ENCODE data around the gene ABCC1.

Gene ABCC1

DNA sequence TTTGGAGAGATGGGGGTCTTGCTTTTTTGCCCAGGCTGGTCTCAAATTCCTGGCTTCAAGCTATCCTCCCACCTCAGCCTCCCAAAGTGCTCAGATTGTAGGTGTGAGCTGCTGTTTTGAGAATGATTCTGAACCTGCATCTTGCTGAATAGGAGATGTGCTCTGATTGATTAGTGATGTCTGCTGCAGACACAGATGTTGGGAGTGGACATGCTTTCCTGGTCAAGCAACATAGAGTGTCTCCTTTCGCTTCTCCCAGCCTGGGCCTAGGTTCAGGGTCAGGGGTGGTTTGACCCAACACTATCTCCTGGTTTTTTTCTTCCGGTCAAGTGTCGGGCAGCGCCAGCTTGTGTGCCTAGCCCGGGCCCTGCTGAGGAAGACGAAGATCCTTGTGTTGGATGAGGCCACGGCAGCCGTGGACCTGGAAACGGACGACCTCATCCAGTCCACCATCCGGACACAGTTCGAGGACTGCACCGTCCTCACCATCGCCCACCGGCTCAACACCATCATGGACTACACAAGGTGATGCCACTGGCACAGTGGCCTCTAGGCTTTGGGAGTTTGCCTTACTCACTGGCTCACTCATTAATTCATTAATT, 188.7 kb downstream of the ABCC1 start:
- no peak overlapping the region for H3K27ac ChIP-seq
- TF ChIP-seq, protein P1, sequence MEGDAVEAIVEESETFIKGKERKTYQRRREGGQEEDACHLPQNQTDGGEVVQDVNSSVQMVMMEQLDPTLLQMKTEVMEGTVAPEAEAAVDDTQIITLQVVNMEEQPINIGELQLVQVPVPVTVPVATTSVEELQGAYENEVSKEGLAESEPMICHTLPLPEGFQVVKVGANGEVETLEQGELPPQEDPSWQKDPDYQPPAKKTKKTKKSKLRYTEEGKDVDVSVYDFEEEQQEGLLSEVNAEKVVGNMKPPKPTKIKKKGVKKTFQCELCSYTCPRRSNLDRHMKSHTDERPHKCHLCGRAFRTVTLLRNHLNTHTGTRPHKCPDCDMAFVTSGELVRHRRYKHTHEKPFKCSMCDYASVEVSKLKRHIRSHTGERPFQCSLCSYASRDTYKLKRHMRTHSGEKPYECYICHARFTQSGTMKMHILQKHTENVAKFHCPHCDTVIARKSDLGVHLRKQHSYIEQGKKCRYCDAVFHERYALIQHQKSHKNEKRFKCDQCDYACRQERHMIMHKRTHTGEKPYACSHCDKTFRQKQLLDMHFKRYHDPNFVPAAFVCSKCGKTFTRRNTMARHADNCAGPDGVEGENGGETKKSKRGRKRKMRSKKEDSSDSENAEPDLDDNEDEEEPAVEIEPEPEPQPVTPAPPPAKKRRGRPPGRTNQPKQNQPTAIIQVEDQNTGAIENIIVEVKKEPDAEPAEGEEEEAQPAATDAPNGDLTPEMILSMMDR (conservative IDR thresholded peaks at IDR 0.05; ENCODE audit: low read depth), result no peak
- ChIA-PET CTCF (interaction anchor here (0.9 kb wide), 1 partner anchor 11 kb away, joined by 4 read pairs; no protein-coding TSS in a partner anchor), POLR2A (ENCODE audit: low non-redundant PET) (no interaction called here)
- DNase-seq (ENCODE audit: low spot score), result no peak

DNA sequence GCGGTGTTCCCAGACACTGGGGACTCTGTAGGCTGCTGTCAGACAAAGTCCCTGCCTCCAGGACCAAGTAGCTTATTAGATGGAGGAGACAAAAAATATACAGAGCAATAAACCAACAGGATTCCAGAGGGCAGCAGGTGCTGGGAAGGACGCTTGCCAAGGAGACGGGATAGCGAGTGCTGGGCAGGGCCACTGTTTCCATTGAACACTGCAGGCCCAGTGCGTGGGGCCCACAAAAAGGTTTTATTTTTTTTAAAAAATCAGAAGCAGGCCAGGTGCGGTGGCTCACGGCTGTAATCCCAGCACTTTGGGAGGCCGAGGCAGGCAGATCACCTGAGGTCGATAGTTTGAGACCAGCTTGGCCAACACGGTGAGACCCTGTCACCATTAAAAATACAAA, 189.6 kb downstream of the ABCC1 start:
- ChIA-PET POLR2A (ENCODE audit: low non-redundant PET) (no interaction called here), CTCF (interaction anchor here (0.9 kb wide), 1 partner anchor 12 kb away, joined by 4 read pairs; no protein-coding TSS in a partner anchor)
- H3K27ac ChIP-seq, result no peak overlapping the region
- TF ChIP-seq, protein P1 (conservative IDR thresholded peaks at IDR 0.05; ENCODE audit: low read depth), result no peak
- no peak for DNase-seq (ENCODE audit: low spot score)

DNA sequence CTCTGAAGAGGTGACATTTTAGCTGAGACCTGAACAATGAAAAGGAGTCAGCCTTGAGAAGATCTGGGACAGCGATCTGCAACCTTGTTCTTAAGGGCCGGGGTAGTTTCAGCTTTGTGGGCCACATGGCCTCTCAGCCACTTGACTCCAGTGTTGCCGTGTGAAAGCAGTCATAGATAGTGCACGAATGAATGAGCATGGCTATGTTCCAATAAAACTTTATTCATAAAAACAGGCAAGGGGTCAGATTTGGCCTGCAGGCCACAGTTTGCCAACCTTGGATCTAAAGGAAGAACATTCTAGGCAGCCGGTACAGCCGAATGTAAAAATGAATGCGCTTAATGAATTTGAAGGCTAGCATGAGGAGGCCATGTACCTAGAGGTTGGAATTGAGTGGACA, 190.4 kb downstream of the ABCC1 start:
- no peak for DNase-seq (ENCODE audit: low spot score)
- no peak overlapping the region for H3K27ac ChIP-seq
- TF ChIP-seq, protein P1 (conservative IDR thresholded peaks at IDR 0.05; ENCODE audit: low read depth), result no peak
- CTCF ChIA-PET, result no interaction called here
- POLR2A ChIA-PET (ENCODE audit: low non-redundant PET), result no interaction called here

DNA sequence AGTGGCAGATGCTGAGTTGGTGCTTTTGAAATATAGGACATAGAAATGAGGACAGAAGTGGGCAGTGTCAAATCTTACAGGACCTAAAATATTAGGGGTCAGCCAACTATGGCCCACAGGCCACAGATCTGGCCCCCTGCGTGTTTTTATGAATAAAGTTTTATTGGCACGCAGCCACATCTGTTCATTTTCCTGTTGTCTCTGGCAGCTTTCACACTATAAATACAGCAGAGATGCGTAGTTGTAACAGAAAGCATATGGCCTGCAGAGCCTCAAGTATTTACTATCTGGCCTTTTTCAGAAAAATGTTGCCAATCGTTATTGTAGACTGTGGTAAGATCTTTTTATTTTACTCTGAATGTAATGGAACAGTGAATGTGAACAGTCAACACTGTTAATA, 191.1 kb downstream of the ABCC1 start:
- no peak overlapping the region for H3K27ac ChIP-seq
- POLR2A ChIA-PET (ENCODE audit: low non-redundant PET), result no interaction called here
- CTCF ChIA-PET, result interaction anchor here (0.6 to 0.8 kb wide), 3 partner anchors 39 to 348 kb away, joined by 3 to 5 read pairs (median 4); no protein-coding TSS in a partner anchor
- no peak for DNase-seq (ENCODE audit: low spot score)
- TF ChIP-seq, protein P1 (conservative IDR thresholded peaks at IDR 0.05; ENCODE audit: low read depth), result no peak

DNA sequence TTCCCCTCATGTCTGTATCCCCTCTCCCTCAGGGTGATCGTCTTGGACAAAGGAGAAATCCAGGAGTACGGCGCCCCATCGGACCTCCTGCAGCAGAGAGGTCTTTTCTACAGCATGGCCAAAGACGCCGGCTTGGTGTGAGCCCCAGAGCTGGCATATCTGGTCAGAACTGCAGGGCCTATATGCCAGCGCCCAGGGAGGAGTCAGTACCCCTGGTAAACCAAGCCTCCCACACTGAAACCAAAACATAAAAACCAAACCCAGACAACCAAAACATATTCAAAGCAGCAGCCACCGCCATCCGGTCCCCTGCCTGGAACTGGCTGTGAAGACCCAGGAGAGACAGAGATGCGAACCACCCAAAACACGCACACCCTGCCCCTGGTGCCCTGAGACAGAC, 191.7 kb downstream of the ABCC1 start:
- DNase-seq (ENCODE audit: low spot score), result no peak
- no peak overlapping the region for H3K27ac ChIP-seq
- ChIA-PET CTCF (interaction anchor here (0.6 to 0.8 kb wide), 3 partner anchors 39 to 348 kb away, joined by 3 to 5 read pairs (median 4); no protein-coding TSS in a partner anchor), POLR2A (ENCODE audit: low non-redundant PET) (no interaction called here)
- TF ChIP-seq, protein P1 (conservative IDR thresholded peaks at IDR 0.05; ENCODE audit: low read depth), result no peak

DNA sequence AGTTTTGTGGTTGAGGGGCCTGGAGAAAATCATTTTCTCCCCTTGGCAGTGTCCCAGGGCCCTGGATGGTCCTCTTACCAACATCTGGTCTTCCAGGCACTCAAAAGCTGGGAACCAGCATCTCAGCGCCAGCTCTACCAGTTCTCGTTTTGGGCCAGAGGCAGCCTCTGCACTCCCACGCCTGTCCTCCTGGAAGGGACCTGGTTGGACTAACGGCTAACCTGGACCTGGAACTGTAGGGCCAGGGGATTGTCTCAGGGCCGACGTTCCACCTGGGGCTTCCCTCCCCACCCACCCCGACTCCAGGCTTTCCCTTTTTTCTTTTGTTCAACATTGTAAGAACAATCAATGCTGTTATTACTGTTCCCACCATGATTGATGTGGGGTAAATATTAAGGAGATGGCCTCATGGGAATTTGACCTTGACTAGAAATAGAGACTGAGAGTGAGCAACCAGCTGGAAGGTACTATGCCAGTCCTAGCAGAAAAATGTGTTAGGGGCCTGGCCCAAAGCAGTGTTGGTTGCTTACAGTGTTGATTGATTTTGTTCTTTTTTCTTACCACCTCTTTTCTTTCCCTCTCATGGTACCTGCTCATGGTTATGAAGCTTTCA, 192.5 kb downstream of the ABCC1 start:
- CTCF ChIA-PET, result no interaction called here
- no peak for DNase-seq (ENCODE audit: low spot score)
- TF ChIP-seq, protein P1 (conservative IDR thresholded peaks at IDR 0.05; ENCODE audit: low read depth), result no peak
- POLR2A ChIA-PET (ENCODE audit: low non-redundant PET), result no interaction called here
- H3K27ac ChIP-seq, result no peak overlapping the region
